GM12878 (cell line): ENCODE results near the gene PLSCR3. TPM values are rescaled to one million over a fixed set of nuclear protein-coding genes. Genes with fewer than 3 reads are reported as not detected.
"Not testable (repeated sequence)": the region's sequence is repeated elsewhere in the genome, so short reads cannot be mapped to it uniquely, and the experiment has no call there.

ENCODE experiments used
- ATAC-seq: fragments of 200-7000 bp; cut with Tn5 transposase; 3 replicates; pipeline ENCODE4 v1.9.1; 2020; ENCODE audit warnings: mild to moderate bottlenecking, moderate library complexity
- BruUV-seq: library from RNA; stranded (reverse); fragments of 400-500 nt; replicated peaks from 2 replicates; lab custom pipeline; 2021; lab: Mats Ljungman, UMichigan
- CTCF ChIA-PET: fragments of 300-600 bp; sonication (Branson Sonifier 250); formaldehyde crosslinking; extraction: SDS; loops from one replicate; lab custom pipeline; 2021; ENCODE audit warnings: inconsistent platforms; lab: Yijun Ruan, JAX
- POLR2A ChIA-PET: fragments of 350-600 bp; formaldehyde crosslinking; extraction: SDS; loops from one replicate; lab custom pipeline; 2021; ENCODE audit warnings: inconsistent platforms; lab: Charles Lee
- RAD21 ChIA-PET: fragments of 300-600 bp; sonication (Branson Sonifier 250); formaldehyde crosslinking; loops from one replicate; lab custom pipeline; 2023; ENCODE audit warnings: antibody characterized with exemption; ENCODE audit not compliant: unreplicated experiment; lab: Charles Lee
- SMC1A ChIA-PET: fragments of 300-600 bp; sonication (Branson Sonifier 250); formaldehyde crosslinking; loops from one replicate; lab custom pipeline; 2023; ENCODE audit not compliant: unreplicated experiment, uncharacterized antibody; lab: Charles Lee
- DNase-seq: peaks from one replicate; pipeline ENCODE4 v3.0.0-alpha.2; 2011; ENCODE audit warnings: low read depth, low spot score
- FAIRE-seq: peaks from 3 replicates; lab custom pipeline; 2011; peaks lifted over from hg19 to GRCh38; lab: Jason Lieb, UNC
- H2AFZ ChIP-seq: 2 replicates; pipeline ENCODE4 v1.6.0; 2011; ENCODE audit warnings: low read depth, low read length, control low read depth; ENCODE audit not compliant: control insufficient read depth
- H3K27ac ChIP-seq: 2 replicates; pipeline ENCODE4 v1.5.1; 2011; ENCODE audit warnings: control low read depth; ENCODE audit not compliant: control insufficient read depth, insufficient read depth
- H3K27me3 ChIP-seq, 2 experiments: replicated peaks in 1 of 2; 2 replicates each; pipeline versions ENCODE4 v1.6.0 to v1.6.1; 2011; ENCODE audit warnings: low read length in 1 of 2; ENCODE audit not compliant: control insufficient read depth in 2 of 2, insufficient read depth in 2 of 2
- H3K36me3 ChIP-seq, 2 experiments: 2 replicates each; pipeline ENCODE4 v1.5.1; 2011; ENCODE audit warnings: low read length in 1 of 2; ENCODE audit not compliant: control insufficient read depth in 2 of 2, insufficient read depth in 2 of 2
- H3K4me1 ChIP-seq: 2 replicates; pipeline ENCODE4 v1.6.1; 2011; ENCODE audit warnings: mild to moderate bottlenecking, low read length, moderate library complexity, mixed read lengths; ENCODE audit not compliant: control insufficient read depth, insufficient read depth
- H3K4me2 ChIP-seq: 2 replicates; pipeline ENCODE4 v1.6.0; 2011; ENCODE audit warnings: control low read depth; ENCODE audit not compliant: control insufficient read depth, insufficient read depth
- H3K4me3 ChIP-seq: fragments of 200-600 bp; sonication (generic); 2 replicates; pipeline ENCODE4 v1.5.1; 2016
- H3K79me2 ChIP-seq: 2 replicates; pipeline ENCODE4 v1.6.0; 2011; ENCODE audit warnings: low read length; ENCODE audit not compliant: control insufficient read depth, insufficient read depth
- H3K9ac ChIP-seq: 2 replicates; pipeline ENCODE4 v1.8.0; 2011; ENCODE audit warnings: low read length, control low read depth, mixed read lengths; ENCODE audit not compliant: control insufficient read depth, insufficient read depth
- H3K9me3 ChIP-seq: replicated peaks from 3 replicates; pipeline ENCODE4 v1.5.1; 2011; ENCODE audit warnings: mild to moderate bottlenecking, low read length; ENCODE audit not compliant: control insufficient read depth, insufficient read depth
- H4K20me1 ChIP-seq: 2 replicates; pipeline ENCODE4 v1.6.0; 2011; ENCODE audit not compliant: control insufficient read depth, insufficient read depth
- BCLAF1 ChIP-seq: fragments of 450-650 bp; IDR thresholded peaks from 2 replicates; pipeline ENCODE4 v1.6.1; 2017; ENCODE audit warnings: antibody characterized with exemption, mild to moderate bottlenecking, moderate library complexity
- EGR1 ChIP-seq, 2 experiments: IDR thresholded peaks; 1 replicate in 1 of 2; 2 replicates in 1 of 2; pipeline ENCODE4 v1.6.1; 2011 to 2012; ENCODE audit warnings: low read depth in 2 of 2, low read length in 2 of 2, borderline replicate concordance in 1 of 2, mild to moderate bottlenecking in 1 of 2, moderate library complexity in 1 of 2
- FOS ChIP-seq: IDR thresholded peaks from 3 replicates; pipeline ENCODE4 v1.6.1; 2011; ENCODE audit warnings: borderline replicate concordance; ENCODE audit not compliant: insufficient read length; ENCODE audit errors: extremely low read depth
- POU2F2 ChIP-seq: IDR thresholded peaks from 3 replicates; pipeline ENCODE4 v1.6.1; 2011; ENCODE audit warnings: low read depth, mild to moderate bottlenecking, low read length, borderline replicate concordance
- ZBTB33 ChIP-seq: fragments of 450-650 bp; IDR thresholded peaks from 2 replicates; pipeline ENCODE4 v1.6.1; 2017; ENCODE audit warnings: mild to moderate bottlenecking
- WGBS: methylation state at CpG from one replicate; pipeline ENCODE4 v1.1.6; 2016; ENCODE audit warnings: low lambda C conversion rate; ENCODE audit not compliant: insufficient replicate concordance, insufficient coverage; ENCODE audit errors: missing lambda C conversion rate; 5-methylcytosine and 5-hydroxymethylcytosine counted together
- in situ Hi-C: fragments of 300-500 bp; cut with MboI; formaldehyde crosslinking; loops from 9 replicates; pipeline ENCODE4 v1.14.3; 2018; ENCODE audit warnings: mixed read lengths
- intact Hi-C: fragments of 100-400 bp; cut with micrococcal nuclease; formaldehyde crosslinking; loops from one replicate; pipeline ENCODE4 v1.14.2; 2022; ENCODE audit not compliant: unreplicated experiment
- polyA plus RNA-seq, 11 experiments: library from polyadenylated mRNA; depleted of rRNA in 4 of 11; unstranded in 6 of 11; stranded (reverse) in 5 of 11; fragments of >200 nt; fragmentation: Nextera tagmentation in 4 of 11; fragmentation: Illumina TruSeq in 1 of 11; extraction: Ambion mirVana in 4 of 11; extraction: Trizol in 1 of 11; gene quantifications; 1 replicate in 1 of 11; 2 replicates in 10 of 11; pipeline versions ENCODE4 v1.2.1 to v1.2.3, GENCODE V29; 2011 to 2016; ENCODE audit warnings: inconsistent platforms in 2 of 11, missing spikeins in 2 of 11, low read depth in 1 of 11
- total RNA-seq, 4 experiments: library from RNA; depleted of rRNA in 3 of 4; stranded (reverse); fragments of >200 nt in 3 of 4; fragmentation: Illumina TruSeq in 1 of 4; extraction: Trizol in 1 of 4; gene quantifications; 2 replicates each; pipeline versions ENCODE4 v1.2.1 to v1.2.3, GENCODE V29; 2013 to 2021
- TF ChIP-seq, protein P1 (sequence below): IDR thresholded peaks from 2 replicates; pipeline ENCODE4 v1.6.1; 2012; ENCODE audit warnings: low read depth, low read length, improper control_type of control experiment

PLSCR3 gene
- total and polyA plus RNA-seq, 10 of the 15 experiments (the other 5 are each of a cell fraction or from before 2014, with no cell fraction given): 9.9 to 51.4 (median 43.4) TPM

DNA sequence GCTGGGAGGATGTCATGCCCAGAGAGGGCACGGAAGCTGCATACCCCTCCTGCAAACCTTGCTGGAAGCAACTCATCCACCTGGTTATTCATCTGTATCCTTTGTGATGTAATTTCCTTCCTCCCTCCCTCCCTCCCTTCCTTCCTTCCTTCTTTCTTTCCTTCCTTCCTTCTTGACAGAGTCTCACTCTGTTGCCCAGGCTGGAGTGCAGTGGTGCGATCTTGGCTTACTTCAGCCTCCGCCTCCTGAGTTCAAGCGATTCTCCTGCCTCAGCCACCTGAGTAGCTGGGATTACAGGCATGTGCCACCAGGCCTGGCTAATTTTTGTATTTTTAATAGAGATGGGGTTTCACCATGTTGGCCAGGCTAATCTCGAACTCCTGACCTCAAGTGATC is 25.7 kb downstream of the PLSCR3 start:
- WGBS: 60% methylated on average over 5 of the region's 5 CpGs
- H3K4me1 ChIP-seq, H3K79me2 ChIP-seq, BruUV-seq, SMC1A ChIA-PET, H3K9ac ChIP-seq, POLR2A ChIA-PET, FAIRE-seq, in situ Hi-C loops, H3K27ac ChIP-seq, H3K4me3 ChIP-seq, RAD21 ChIA-PET, ATAC-seq, DNase-seq, H3K27me3 ChIP-seq, H3K36me3 ChIP-seq, intact Hi-C loops, H3K9me3 ChIP-seq, H4K20me1 ChIP-seq, H2AFZ ChIP-seq, H3K4me2 ChIP-seq: not testable (repeated sequence)
- CTCF ChIA-PET: interaction anchor here (1.1 to 1.6 kb wide), 2 partner anchors 13 to 14 kb away, joined by 5 to 6 read pairs; partner anchors contain the start of gene TMEM95

- no peak for ATAC-seq
- Histone ChIP-seq H3K36me3 (no peaks in the 10 kb centered on the region), H3K9ac (no peak overlapping the region), H4K20me1 (no peaks in the 10 kb centered on the region), H3K4me3 (no peak overlapping the region), H2AFZ (no peak overlapping the region), H3K27me3 (no peaks in the 10 kb centered on the region), H3K79me2 (no peaks in the 10 kb centered on the region), H3K4me1 (no peaks in the 10 kb centered on the region), H3K4me2 (no peak overlapping the region), H3K27ac (no peak overlapping the region), H3K9me3 (no peaks in the 10 kb centered on the region)
- in situ Hi-C loops: no loop called here
- RAD21 ChIA-PET: interaction anchor here (0.6 kb wide), 1 partner anchor 141 kb away, joined by 3 read pairs; no protein-coding TSS in a partner anchor
- WGBS: 51% methylated on average over 12 of the region's 13 CpGs
- POLR2A ChIA-PET: no interaction called here
- no TSS peak for BruUV-seq
- intact Hi-C loops: no loop called here
- SMC1A ChIA-PET: no interaction called here
- CTCF ChIA-PET: interaction anchor here (1.1 to 1.6 kb wide), 2 partner anchors 12 to 13 kb away, joined by 5 to 6 read pairs; partner anchors contain the start of gene TMEM95
- TF ChIP-seq, protein P1, sequence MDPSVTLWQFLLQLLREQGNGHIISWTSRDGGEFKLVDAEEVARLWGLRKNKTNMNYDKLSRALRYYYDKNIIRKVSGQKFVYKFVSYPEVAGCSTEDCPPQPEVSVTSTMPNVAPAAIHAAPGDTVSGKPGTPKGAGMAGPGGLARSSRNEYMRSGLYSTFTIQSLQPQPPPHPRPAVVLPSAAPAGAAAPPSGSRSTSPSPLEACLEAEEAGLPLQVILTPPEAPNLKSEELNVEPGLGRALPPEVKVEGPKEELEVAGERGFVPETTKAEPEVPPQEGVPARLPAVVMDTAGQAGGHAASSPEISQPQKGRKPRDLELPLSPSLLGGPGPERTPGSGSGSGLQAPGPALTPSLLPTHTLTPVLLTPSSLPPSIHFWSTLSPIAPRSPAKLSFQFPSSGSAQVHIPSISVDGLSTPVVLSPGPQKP: no peak
- TF ChIP-seq POU2F2 (no peak), ZBTB33 (no peak), EGR1 (IDR thresholded peaks at IDR 0.05; ENCODE audit: borderline replicate concordance in 1 of 2, low read depth in 2 of 2, low read length in 2 of 2) (no peak), BCLAF1 (no peak), FOS (no peak)
- no peak for FAIRE-seq
- no peak for DNase-seq
These were observed 26.3 kb downstream of the PLSCR3 start for GRCh38 chr17:7367918-7368598.
